ENCODE data around the gene SNCG. TPM values are rescaled to one million over a fixed set of nuclear protein-coding genes. Genes with fewer than 3 reads are reported as not detected.
A peak's percentile ranks its signal among the peaks of the same experiment; 100 is the strongest.

SNCG gene
- total RNA-seq, 4 donors from 2014 or later = 70.9 to 252 (median 180) TPM

- no peak for DNase-seq (ENCODE audit: low spot score)
Measured at GRCh38 chr10:86941991-86942421, 16.4 kb upstream of the SNCG start.

GRCh38 chr10:86942441-86943315, 15.7 kb upstream of the SNCG start:
- no peak for ATAC-seq (ENCODE audit: low FRiP score)
- no peak for TF ChIP-seq CTCF (IDR thresholded peaks at IDR 0.05)
- DNase-seq (ENCODE audit: low spot score) = no peak

More at GRCh38 chr10:86941991-86942421, 16.4 kb upstream of the SNCG start:
- no peak for TF ChIP-seq CTCF (IDR thresholded peaks at IDR 0.05)
- ATAC-seq (ENCODE audit: low FRiP score) = no peak

- ATAC-seq (ENCODE audit: low FRiP score) (no peak), DNase-seq (ENCODE audit: low spot score) (no peak)
- no peak for TF ChIP-seq CTCF (IDR thresholded peaks at IDR 0.05)
Measured at GRCh38 chr10:86943316-86944030, 14.9 kb upstream of the SNCG start.

GRCh38 chr10:86944031-86944419, 14.4 kb upstream of the SNCG start:
- no peak for DNase-seq (ENCODE audit: low spot score)
- TF ChIP-seq CTCF (IDR thresholded peaks at IDR 0.05) = no peak
- ATAC-seq (ENCODE audit: low FRiP score) = no peak

- ATAC-seq (ENCODE audit: low FRiP score) (peak; percentile 44), DNase-seq (ENCODE audit: low spot score) (no peak)
- TF ChIP-seq CTCF (IDR thresholded peaks at IDR 0.05) = no peak
Measured at GRCh38 chr10:86944471-86944870, 13.9 kb upstream of the SNCG start.

GRCh38 chr10:86944907-86945306, 13.5 kb upstream of the SNCG start:
- no peak for TF ChIP-seq CTCF (IDR thresholded peaks at IDR 0.05)
- no peak for ATAC-seq (ENCODE audit: low FRiP score)
- no peak for DNase-seq (ENCODE audit: low spot score)

Measured in omental fat pad (tissue), 4 donors.